ENCODE results near the gene SMIM41.
A peak's percentile ranks its signal among the peaks of the same experiment; 100 is the strongest.

The SMIM41 gene

DNA sequence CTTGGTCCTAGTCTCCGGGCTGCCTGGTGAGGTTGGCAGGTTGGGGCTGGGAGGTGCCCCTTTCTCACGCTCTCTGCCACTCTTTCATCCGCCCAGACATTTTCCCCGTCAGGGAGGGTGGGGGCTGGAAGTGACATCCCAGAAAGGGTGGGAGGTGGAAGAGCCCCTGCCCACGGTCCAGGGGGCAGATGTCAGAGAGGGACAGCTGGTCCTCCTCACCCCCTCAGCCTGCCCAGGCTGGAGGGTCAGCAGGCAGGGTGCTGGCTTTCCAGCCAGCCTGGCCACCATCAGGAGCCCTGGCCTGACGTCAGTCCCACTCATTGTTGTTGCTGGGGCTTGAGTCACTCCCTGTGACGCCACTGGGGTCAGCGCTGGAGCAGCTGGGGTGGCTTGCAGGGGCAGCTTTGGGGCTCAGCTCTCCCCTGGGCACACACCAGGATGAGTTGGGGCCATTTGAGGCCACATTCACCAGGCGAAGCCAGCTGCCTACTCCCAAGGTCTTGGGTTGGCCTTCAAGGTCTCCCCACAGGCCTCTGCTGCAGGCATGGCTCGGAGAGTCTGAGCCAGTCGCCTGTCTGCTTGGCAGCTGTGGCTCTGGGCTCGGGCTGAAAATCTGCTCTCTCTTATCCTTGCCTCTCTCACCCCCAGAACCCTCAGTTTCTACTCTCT lies 15.4 kb upstream of the SMIM41 start:
- DNase-seq: no peak

GRCh38 chr12:52066346-52067080 lies 13.0 kb upstream of the SMIM41 start:
- DNase-seq: no peak

- no peak for DNase-seq
These were observed 12.5 kb upstream of the SMIM41 start for GRCh38 chr12:52067081-52067374.

DNA sequence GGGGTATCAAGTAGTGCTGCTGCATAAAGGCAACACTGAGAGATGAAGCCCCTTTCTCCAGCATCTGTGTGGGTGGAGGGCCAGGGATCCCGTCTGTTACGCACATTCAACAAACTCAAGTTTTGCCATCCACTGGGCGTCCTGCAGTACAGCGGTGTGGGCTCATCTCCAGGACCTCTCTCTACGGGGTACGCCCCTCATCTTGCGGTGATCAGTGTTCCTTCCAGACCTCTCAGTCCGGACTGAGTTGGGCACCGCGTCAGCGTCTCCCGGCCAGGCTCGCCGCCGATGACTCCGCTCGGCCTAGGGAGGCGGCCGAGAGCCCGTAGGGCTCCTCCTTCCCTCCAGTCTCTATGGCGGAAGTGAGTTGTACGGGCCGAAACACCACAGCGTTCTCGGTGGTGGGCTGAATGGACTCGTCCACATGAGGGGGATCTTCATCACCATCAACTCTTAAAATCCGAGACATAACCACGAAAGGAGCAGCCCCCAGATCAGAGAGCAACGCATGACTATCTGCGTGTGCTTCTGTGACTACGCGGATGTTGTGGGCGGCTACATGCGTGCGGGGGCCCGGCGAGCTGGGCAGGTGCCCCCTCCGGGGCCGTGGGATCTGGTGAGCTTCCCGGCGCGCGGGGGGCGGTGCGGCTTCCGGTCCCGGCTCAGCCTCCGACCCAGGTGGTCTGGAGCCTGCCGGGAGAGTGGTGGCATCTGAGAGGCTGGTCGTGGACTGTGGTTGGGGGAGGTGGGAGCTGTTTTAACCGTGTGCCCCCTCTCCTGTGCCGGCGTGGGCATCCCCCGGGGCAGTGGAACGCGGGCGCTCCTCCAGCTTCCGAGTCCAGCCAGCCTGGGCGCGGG lies 9.9 kb upstream of the SMIM41 start, which contains the start of gene ATG101:
Gene ATG101, plus strand, starts transcription at position 652 of the 858 bp plus-strand sequence. CDS start 3,673 bp downstream, outside the sequence.
- DNase-seq: peak; percentile 85

- no peak for DNase-seq
These were observed 9.1 kb upstream of the SMIM41 start for GRCh38 chr12:52070185-52070925.

- DNase-seq: no peak
These were observed 5.7 kb upstream of the SMIM41 start for GRCh38 chr12:52073531-52074381.

DNA sequence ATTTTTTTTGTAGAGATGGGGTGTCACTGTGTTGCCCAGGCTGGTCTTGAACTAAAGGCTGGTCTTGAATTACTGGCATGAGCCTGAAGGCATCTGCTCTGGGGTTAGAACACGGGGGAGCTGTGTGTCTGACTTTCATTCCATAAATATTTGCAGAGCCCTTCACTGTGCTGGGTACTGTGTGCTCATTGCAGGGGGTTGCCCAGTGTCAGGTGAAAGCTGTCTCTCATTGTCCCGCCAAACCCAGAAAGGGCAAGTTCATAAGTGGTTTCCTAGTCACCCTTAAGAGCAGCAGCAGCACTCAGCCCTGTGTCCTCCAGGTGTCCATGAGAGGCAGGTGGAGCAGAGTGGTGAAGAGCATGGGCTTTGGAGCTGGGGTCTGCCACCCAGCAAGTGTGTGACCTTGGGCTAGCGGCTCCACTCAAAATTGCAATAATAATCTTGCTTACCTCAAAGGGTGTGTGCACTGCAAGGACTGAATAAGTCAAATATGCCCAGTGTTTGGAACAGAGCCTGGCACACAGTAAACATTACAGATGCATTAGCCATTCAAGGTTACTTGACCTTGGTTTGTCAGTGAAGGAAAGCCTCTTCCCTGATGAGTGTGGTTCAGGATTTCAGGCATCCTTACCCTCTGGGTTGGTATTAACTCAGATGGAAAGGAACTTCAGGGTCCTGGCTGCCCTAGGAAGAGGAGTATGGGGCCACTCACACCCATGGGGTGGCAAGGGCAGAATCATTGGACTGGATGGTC lies 4.4 kb upstream of the SMIM41 start:
- no peak for DNase-seq

DNA sequence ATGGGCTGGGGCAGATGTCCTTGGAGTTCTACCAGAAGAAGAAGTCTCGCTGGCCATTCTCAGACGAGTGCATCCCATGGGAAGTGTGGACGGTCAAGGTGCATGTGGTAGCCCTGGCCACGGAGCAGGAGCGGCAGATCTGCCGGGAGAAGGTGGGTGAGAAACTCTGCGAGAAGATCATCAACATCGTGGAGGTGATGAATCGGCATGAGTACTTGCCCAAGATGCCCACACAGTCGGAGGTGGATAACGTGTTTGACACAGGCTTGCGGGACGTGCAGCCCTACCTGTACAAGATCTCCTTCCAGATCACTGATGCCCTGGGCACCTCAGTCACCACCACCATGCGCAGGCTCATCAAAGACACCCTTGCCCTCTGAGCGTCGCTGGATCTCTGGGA lies 2.7 kb upstream of the SMIM41 start:
- no peak for DNase-seq

- DNase-seq: no peak
These were observed 1.2 kb upstream of the SMIM41 start for GRCh38 chr12:52078276-52078675.

DNA sequence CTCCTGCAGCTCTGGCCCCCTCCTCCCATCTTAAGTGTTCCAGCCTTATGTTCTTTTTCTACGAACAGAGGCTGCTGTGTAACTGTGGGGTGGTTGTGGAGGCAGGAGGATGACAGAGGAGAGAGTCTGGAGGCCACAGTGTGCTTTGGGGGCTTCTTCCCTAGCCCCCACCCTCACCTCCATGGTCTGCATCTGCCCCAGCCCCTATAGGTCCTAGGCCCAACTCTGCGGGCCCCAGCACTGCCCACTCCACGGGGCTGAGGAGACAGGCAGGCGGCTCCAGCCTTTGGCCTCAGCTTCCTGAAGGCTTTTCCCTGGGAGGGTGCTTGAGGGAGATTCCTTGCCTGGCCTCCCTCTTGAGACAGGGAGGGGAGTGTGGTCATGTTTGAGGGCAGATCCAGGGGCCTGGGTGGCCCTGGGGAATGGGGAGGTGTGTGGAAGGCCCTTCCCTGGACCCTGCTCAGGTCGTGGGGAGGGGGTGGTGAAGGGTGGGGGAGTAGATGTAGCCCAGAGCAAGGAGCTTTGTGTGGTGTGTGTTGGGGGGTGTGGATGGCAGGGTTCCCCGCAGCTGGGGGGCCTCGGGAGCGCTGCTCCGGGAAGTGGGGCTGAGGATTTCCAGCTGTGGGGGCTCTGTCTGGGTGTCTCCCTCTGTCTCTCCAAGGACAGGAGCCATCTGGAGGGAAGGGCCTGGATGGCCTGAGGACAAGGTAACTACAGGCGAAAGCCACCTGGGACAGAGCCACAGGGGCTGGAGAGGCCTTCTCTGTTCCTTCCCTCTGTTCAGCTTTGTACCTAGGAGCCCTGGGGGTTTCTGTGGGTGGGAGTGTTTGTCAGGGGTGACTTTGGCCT lies 1.1 kb downstream of the SMIM41 start:
- DNase-seq: no peak

DNA sequence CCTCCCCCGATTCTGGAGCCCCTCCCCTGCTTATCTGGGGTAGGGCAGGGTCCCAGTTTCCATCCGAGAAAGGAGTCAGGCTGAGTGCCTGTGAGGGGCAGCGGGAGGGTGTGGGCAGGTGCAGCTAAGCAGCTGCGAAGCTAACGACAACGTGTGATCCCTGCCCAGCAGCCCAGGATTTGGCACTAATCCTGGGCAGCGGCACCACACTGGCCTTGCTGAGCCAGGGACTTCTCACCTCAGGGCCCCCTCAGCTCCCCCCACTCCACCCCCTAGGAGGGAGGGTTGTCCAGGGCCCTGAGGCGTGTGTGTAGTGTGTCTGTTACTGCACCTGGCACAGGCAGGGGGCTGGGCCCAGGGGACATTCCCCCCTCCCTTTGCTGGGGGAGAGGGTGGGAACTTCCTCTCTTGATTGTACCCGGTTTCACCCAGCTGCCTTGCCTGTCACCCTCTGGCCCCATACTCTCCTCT lies 1.8 kb downstream of the SMIM41 start:
- no peak for DNase-seq

DNA sequence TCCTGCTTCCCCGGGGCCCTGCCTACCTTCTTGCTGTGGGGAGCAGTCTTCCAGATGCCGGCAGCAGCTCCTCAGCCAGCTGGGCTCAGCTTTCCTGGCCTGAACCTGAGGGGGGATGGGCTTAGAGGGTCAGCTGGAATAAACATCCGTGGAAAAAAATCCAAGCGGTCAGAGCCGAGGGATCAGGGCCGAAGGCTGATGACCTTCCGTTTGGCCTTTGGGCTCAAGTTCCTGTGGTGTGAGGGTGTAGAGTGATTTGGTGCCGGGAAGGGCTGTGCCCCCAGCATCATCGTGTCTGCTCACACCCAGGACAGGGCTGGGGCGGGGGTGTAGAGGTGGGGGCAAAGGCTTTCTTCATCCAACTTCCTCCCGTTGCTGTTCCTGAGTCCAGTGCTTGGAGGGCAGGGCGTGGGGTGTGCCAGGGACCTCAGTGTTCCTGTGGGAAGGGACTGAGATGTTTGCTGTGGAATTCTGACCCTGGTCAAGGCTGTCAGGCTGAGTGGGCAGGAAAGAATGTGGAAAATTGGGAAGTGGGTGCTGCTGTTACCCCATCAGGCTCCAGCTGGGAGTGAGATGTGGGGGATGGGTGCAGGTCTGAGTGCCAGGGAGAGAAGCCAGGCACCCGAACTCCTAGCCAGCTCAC lies 2.6 kb downstream of the SMIM41 start:
- no peak for DNase-seq

DNA sequence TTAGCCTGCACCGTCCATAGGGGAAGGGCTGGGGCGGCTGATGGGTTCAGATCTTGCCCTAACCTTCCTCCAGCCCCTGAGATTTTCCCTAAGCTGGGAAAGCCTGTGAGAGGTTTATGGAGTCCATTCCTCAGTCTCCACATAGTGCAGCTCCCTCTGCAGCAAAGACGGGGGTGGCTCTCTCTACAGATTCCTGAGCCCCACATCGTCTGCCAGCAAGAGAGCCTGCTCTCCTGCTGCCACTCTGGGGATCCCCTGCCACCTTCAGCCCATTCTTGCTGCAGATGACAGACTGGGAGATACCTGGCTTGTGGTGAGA lies 3.1 kb downstream of the SMIM41 start:
- no peak for DNase-seq

DNA sequence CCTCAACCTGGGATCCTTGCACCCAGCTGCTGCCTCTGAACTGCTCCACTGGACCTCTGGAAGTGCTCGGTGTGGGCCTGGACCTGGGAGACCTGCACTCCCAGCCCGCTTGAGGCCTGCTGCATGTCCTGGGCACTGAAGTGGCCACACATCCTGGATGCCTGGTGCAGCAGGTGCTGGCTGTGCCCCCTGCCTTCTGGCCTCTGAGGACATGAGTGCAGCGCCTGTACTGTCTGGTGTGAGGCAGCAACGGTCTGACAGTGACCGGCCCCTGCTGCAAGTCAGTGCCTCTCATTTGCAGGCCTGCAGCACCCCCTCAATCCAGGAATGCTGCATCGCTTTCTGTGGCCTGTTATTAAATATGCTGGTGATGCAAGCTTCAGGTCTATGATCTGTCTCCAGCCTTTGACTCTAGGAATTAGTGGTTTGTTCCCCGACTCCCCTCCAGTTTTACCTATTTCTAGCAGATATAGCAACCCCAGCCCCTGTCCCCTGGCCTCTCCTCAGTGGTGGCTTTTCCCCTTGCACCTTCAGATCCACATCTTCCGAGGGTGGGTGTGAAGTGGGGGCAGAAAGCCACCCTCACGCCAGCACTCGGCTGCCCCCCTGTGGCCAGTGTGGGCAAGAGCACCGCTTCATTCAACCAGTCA lies 3.6 kb downstream of the SMIM41 start:
- peak; percentile 70 for DNase-seq

DNA sequence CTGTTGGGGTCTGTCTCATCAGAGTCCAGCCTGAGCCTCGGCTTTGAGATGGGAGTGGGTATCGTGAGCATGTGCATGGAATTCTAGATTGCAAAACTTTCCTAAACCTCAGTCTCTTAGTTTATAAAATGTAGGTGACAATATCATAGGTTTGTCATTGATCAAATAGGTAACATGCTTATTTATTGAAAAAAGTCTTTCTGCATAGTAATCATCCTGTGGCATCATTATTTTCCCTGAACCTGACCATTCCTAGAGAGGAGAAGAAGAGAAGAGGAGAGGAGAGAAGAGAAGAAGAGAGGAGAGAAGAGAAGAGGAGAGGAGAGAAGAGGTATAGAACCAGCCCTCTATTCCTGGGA lies 4.1 kb downstream of the SMIM41 start:
- DNase-seq: no peak

DNA sequence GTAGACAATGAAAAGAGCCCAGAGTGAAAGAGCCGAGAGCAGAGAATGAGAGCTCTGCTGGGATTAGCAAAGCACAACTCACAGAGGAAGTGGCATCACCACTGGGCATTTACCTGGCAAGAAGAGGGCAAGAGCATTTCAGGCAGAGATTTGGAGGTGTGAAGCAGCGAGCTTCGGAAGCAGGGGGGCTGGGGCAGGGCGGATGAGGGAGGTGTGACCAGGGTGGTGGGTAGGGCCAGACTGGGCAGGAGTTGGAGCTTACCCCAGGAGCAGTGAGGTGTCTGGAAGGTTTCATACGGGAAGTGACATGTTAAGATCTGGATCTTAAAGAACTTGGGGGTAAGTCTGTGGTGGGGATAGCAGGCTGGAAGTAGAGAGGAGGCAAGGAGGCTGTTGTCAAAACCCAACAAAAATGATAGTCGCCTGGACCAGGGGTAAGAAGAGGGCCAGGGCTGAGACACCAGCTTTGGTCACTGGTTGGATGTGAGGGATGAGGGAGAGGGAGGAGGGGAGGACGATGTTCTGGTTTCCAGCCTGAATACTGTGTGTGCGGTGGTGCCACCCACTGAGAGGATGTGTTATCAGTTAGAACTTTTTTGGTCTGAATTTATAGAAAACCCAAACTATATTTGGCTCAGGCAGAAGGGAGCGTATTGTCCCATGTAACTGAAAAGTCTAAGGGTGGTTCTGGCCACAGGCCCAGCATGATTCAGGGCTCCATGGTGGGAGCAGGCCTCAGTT lies 5.2 kb downstream of the SMIM41 start:
- DNase-seq: no peak

- DNase-seq: no peak
These were observed 6.2 kb downstream of the SMIM41 start for GRCh38 chr12:52085682-52086180.

- DNase-seq: no peak
These were observed 6.9 kb downstream of the SMIM41 start for GRCh38 chr12:52086366-52086765.

All from activated naive CD4-positive, alpha-beta T cell treated with anti-CD3 and anti-CD28 coated beads, Interleukin-2, amount 50 U/mL, for 16 hours (primary cell).